Measurements from ENCODE around the gene NOX3. TPM values are rescaled to one million over a fixed set of nuclear protein-coding genes. Genes with fewer than 3 reads are reported as not detected.
"Not testable (repeated sequence)": the region's sequence is repeated elsewhere in the genome, so short reads cannot be mapped to it uniquely, and the experiment has no call there.

NOX3 gene
- total RNA-seq, 1 donor, result not detected

GRCh38 chr6:155481215-155481614 lies 25.6 kb upstream of the NOX3 start:
- Histone ChIP-seq H3K4me2 (ENCODE audit: insufficient read depth, low read length) (peak overlapping the region; percentile 41), H4K20me1 (ENCODE audit: insufficient read depth, low read length) (no peaks in the 10 kb centered on the region), H3K4me1 (ENCODE audit: insufficient read depth, low read length) (peaks cover 24% of the 10 kb centered on the region), H3K9me3 (ENCODE audit: low read depth, low read length) (no peaks in the 10 kb centered on the region), H3K4me3 (ENCODE audit: insufficient read depth, low read length) (no peak overlapping the region), H3K27me3 (ENCODE audit: insufficient read depth, low read length) (no peaks in the 10 kb centered on the region), H3K36me3 (ENCODE audit: insufficient read depth, low read length) (no peaks in the 10 kb centered on the region), H2AFZ (ENCODE audit: low read length) (peak overlapping the region; percentile 34), H3K27ac (ENCODE audit: low read depth, low read length) (peak overlapping the region; percentile 46), H3K79me2 (ENCODE audit: insufficient read depth, low read length) (no peaks in the 10 kb centered on the region)
- TF ChIP-seq, protein P1, sequence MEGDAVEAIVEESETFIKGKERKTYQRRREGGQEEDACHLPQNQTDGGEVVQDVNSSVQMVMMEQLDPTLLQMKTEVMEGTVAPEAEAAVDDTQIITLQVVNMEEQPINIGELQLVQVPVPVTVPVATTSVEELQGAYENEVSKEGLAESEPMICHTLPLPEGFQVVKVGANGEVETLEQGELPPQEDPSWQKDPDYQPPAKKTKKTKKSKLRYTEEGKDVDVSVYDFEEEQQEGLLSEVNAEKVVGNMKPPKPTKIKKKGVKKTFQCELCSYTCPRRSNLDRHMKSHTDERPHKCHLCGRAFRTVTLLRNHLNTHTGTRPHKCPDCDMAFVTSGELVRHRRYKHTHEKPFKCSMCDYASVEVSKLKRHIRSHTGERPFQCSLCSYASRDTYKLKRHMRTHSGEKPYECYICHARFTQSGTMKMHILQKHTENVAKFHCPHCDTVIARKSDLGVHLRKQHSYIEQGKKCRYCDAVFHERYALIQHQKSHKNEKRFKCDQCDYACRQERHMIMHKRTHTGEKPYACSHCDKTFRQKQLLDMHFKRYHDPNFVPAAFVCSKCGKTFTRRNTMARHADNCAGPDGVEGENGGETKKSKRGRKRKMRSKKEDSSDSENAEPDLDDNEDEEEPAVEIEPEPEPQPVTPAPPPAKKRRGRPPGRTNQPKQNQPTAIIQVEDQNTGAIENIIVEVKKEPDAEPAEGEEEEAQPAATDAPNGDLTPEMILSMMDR (IDR thresholded peaks at IDR 0.05; ENCODE audit: extremely low read depth, low read depth, low read length), result no peak
- no peak for DNase-seq (ENCODE audit: insufficient read length, low spot score, missing footprints)

- peak overlapping the region; percentile 68 for H3K4me2 ChIP-seq (ENCODE audit: insufficient read depth, low read length)
- H3K27me3 ChIP-seq (ENCODE audit: insufficient read depth, low read length), result no peaks in the 10 kb centered on the region
- no peaks in the 10 kb centered on the region for H3K9me3 ChIP-seq (ENCODE audit: low read depth, low read length)
- TF ChIP-seq, protein P1 (IDR thresholded peaks at IDR 0.05; ENCODE audit: extremely low read depth, low read depth, low read length), result no peak
- no peaks in the 10 kb centered on the region for H3K36me3 ChIP-seq (ENCODE audit: insufficient read depth, low read length)
- H4K20me1 ChIP-seq (ENCODE audit: insufficient read depth, low read length), result no peaks in the 10 kb centered on the region
- peak overlapping the region; percentile 83 for H3K27ac ChIP-seq (ENCODE audit: low read depth, low read length)
- no peak overlapping the region for H2AFZ ChIP-seq (ENCODE audit: low read length)
- peak; percentile 17 for DNase-seq (ENCODE audit: insufficient read length, low spot score, missing footprints)
- H3K4me3 ChIP-seq (ENCODE audit: insufficient read depth, low read length), result no peak overlapping the region
- no peaks in the 10 kb centered on the region for H3K79me2 ChIP-seq (ENCODE audit: insufficient read depth, low read length)
- H3K4me1 ChIP-seq (ENCODE audit: insufficient read depth, low read length), result peaks cover 29% of the 10 kb centered on the region
Measured at GRCh38 chr6:155473741-155474140, 18.1 kb upstream of the NOX3 start.

GRCh38 chr6:155472886-155473285 lies 17.2 kb upstream of the NOX3 start:
- H3K4me3 ChIP-seq (ENCODE audit: insufficient read depth, low read length), result no peak overlapping the region
- TF ChIP-seq, protein P1 (IDR thresholded peaks at IDR 0.05; ENCODE audit: extremely low read depth, low read depth, low read length), result no peak
- H4K20me1 ChIP-seq (ENCODE audit: insufficient read depth, low read length), result no peaks in the 10 kb centered on the region
- H3K27ac ChIP-seq (ENCODE audit: low read depth, low read length), result peak overlapping the region; percentile 83
- H3K79me2 ChIP-seq (ENCODE audit: insufficient read depth, low read length), result no peaks in the 10 kb centered on the region
- H3K27me3 ChIP-seq (ENCODE audit: insufficient read depth, low read length), result no peaks in the 10 kb centered on the region
- H3K4me1 ChIP-seq (ENCODE audit: insufficient read depth, low read length), result peaks cover 29% of the 10 kb centered on the region
- no peak overlapping the region for H2AFZ ChIP-seq (ENCODE audit: low read length)
- H3K9me3 ChIP-seq (ENCODE audit: low read depth, low read length), result peaks cover 4% of the 10 kb centered on the region
- peak; percentile 19 for DNase-seq (ENCODE audit: insufficient read length, low spot score, missing footprints)
- no peaks in the 10 kb centered on the region for H3K36me3 ChIP-seq (ENCODE audit: insufficient read depth, low read length)
- H3K4me2 ChIP-seq (ENCODE audit: insufficient read depth, low read length), result peak overlapping the region; percentile 68

DNA sequence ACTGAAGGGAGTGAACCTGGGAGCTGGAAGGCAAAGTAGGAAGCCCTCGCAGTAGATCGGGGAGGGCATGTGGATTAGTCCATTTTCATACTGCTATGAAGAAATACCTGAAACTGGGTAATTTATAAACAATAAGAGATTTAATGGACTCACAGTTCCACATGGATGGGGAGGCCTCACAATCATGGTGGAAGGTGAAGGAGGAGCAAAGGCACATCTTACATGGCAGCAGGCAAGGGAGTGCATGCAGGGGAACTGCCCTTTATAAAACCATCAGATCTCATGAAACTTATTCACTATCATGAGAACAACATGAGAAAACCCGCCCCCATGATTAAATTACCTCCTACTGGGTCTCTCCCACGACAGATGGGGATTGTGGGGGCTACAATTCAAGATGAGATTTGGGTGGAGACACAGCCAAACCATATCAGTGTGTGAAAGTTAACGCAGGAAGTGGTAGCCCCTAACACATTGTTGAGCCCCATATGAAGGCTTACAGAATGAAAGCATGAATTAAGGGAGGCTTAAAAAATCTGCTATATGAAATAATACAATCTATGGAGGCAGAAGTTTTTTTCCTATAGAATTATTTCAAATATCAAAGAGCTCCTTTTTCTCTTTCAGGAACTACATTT lies 15.5 kb upstream of the NOX3 start:
- not testable (repeated sequence) for H3K9me3 ChIP-seq (ENCODE audit: low read depth, low read length); H2AFZ ChIP-seq (ENCODE audit: low read length); H3K4me2 ChIP-seq (ENCODE audit: insufficient read depth, low read length); H3K27me3 ChIP-seq (ENCODE audit: insufficient read depth, low read length); H4K20me1 ChIP-seq (ENCODE audit: insufficient read depth, low read length); H3K36me3 ChIP-seq (ENCODE audit: insufficient read depth, low read length); H3K79me2 ChIP-seq (ENCODE audit: insufficient read depth, low read length); DNase-seq (ENCODE audit: insufficient read length, low spot score, missing footprints); H3K4me3 ChIP-seq (ENCODE audit: insufficient read depth, low read length)
- Histone ChIP-seq H3K27ac (ENCODE audit: low read depth, low read length) (peak overlapping the region; percentile 32), H3K4me1 (ENCODE audit: insufficient read depth, low read length) (peaks cover 37% of the 10 kb centered on the region)

DNA sequence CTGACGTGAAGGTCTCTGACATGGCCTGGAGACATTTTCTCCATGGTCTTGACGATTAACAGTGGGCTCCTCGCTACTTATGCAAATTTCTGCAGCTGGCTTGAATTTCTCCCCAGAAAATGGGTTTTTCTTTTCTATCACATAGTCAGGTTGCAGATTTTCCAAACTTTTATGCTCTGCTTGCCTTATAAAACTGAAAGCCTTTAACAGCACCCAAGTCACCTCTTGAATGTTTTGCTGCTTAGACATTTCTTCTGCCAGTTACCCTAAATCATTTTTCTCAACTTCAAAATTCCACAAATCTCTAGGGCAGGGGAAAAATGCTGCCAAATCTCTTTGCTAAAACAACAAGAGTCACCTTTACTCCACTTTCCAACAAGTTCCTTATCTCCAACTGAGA lies 12.9 kb upstream of the NOX3 start:
- H3K4me2 ChIP-seq (ENCODE audit: insufficient read depth, low read length); H2AFZ ChIP-seq (ENCODE audit: low read length); H3K27ac ChIP-seq (ENCODE audit: low read depth, low read length); H3K9me3 ChIP-seq (ENCODE audit: low read depth, low read length); H3K27me3 ChIP-seq (ENCODE audit: insufficient read depth, low read length); H3K36me3 ChIP-seq (ENCODE audit: insufficient read depth, low read length); DNase-seq (ENCODE audit: insufficient read length, low spot score, missing footprints); H4K20me1 ChIP-seq (ENCODE audit: insufficient read depth, low read length); H3K79me2 ChIP-seq (ENCODE audit: insufficient read depth, low read length); H3K4me3 ChIP-seq (ENCODE audit: insufficient read depth, low read length): not testable (repeated sequence)
- peaks cover 24% of the 10 kb centered on the region for H3K4me1 ChIP-seq (ENCODE audit: insufficient read depth, low read length)
